K562 (cell line): ENCODE measurements around the gene CCDC82. TPM values are rescaled to one million over a fixed set of nuclear protein-coding genes. Genes with fewer than 3 reads are reported as not detected.
A peak's percentile ranks its signal among the peaks of the same experiment; 100 is the strongest.

Experiments
- ATAC-seq: fragments of 200-7000 bp; cut with Tn5 transposase; 3 replicates; pipeline ENCODE4 v1.9.1; 2020; ENCODE audit warnings: moderate library complexity
- BruUV-seq: library from RNA; stranded (reverse); fragments of 400-500 nt; replicated peaks from 2 replicates; lab custom pipeline; 2021; lab: Mats Ljungman, UMichigan
- CTCF ChIA-PET: fragments of 300-600 bp; formaldehyde crosslinking; extraction: SDS; loops from one replicate; lab custom pipeline; 2021; ENCODE audit warnings: low intra/inter-chr PET ratio; lab: Yijun Ruan, JAX
- POLR2A ChIA-PET: fragments of 300-600, 350-650 bp; sonication (Branson Sonifier 250); formaldehyde crosslinking; extraction: SDS; loops from one replicate; lab custom pipeline; 2021; ENCODE audit warnings: antibody characterized with exemption, inconsistent platforms; lab: Yijun Ruan, JAX
- DNase-seq, 4 experiments: peaks; one replicate each; pipeline versions ENCODE4 v3.0.0 to v3.0.0-alpha.2; 2011 to 2018; ENCODE audit warnings: low spot score in 3 of 4, mixed read lengths in 3 of 4; ENCODE audit errors: extremely low read depth in 1 of 4
- FAIRE-seq: peaks from 2 replicates; lab custom pipeline; 2011; peaks lifted over from hg19 to GRCh38; lab: Jason Lieb, UNC
- H2AFZ ChIP-seq: 2 replicates; pipeline ENCODE4 v1.6.0; 2011; ENCODE audit warnings: low read depth, low read length, control low read depth, inconsistent platforms
- H3K27ac ChIP-seq: fragments of 200-600 bp; 3 replicates; pipeline ENCODE4 v1.8.0; 2011; ENCODE audit warnings: low read depth, mild to moderate bottlenecking, control low read depth, inconsistent platforms, low read length, moderate library complexity, mixed read lengths; ENCODE audit errors: extremely low read depth
- H3K27me3 ChIP-seq, 2 experiments: fragments of 300-600 bp in 1 of 2; 2 replicates in 1 of 2; 3 replicates in 1 of 2; pipeline versions ENCODE4 v1.6.0 to v1.8.0; 2011; ENCODE audit warnings: inconsistent platforms in 2 of 2, low read length in 2 of 2, mild to moderate bottlenecking in 1 of 2, mixed read lengths in 1 of 2, moderate library complexity in 1 of 2; ENCODE audit not compliant: control insufficient read depth in 2 of 2, insufficient read depth in 2 of 2
- H3K36me3 ChIP-seq: fragments of 300-600 bp; 3 replicates; pipeline ENCODE4 v1.8.0; 2011; ENCODE audit warnings: mild to moderate bottlenecking, low read length, inconsistent platforms; ENCODE audit not compliant: control insufficient read depth, insufficient read depth
- H3K4me1 ChIP-seq, 2 experiments: fragments of 200-600 bp in 1 of 2; replicated peaks in 1 of 2; 2 replicates in 1 of 2; 3 replicates in 1 of 2; pipeline versions ENCODE4 v1.5.1 to v1.8.0; 2011; ENCODE audit warnings: inconsistent platforms in 2 of 2, low read length in 2 of 2, mild to moderate bottlenecking in 1 of 2, mixed read lengths in 1 of 2, moderate library complexity in 1 of 2; ENCODE audit not compliant: control insufficient read depth in 2 of 2, insufficient read depth in 2 of 2
- H3K4me2 ChIP-seq: 2 replicates; pipeline ENCODE4 v1.6.1; 2011; ENCODE audit warnings: low read length, control low read depth, inconsistent platforms, mixed read lengths; ENCODE audit not compliant: insufficient read depth
- H3K4me3 ChIP-seq: fragments of 200-600 bp; sonication (generic), shearing (Covaris generic); 2 replicates; pipeline ENCODE4 v1.5.1; 2016; ENCODE audit warnings: control low read depth, inconsistent platforms
- H3K79me2 ChIP-seq: fragments of 200-600 bp; 3 replicates; pipeline ENCODE4 v1.8.0; 2011; ENCODE audit warnings: low read length, inconsistent platforms; ENCODE audit not compliant: control insufficient read depth, insufficient read depth
- H3K9ac ChIP-seq, 2 experiments: 2 replicates each; pipeline versions ENCODE4 v1.6.0 to v1.6.1; 2011; ENCODE audit warnings: low read depth in 2 of 2, low read length in 2 of 2, control low read depth in 1 of 2, inconsistent platforms in 1 of 2, mild to moderate bottlenecking in 1 of 2, mixed read lengths in 1 of 2; ENCODE audit not compliant: insufficient read depth in 1 of 2
- H3K9me1 ChIP-seq: one replicate; pipeline ENCODE4 v1.6.0; 2011; ENCODE audit warnings: inconsistent platforms, mild to moderate bottlenecking, low read length, moderate library complexity; ENCODE audit not compliant: control insufficient read depth, insufficient read depth
- H3K9me3 ChIP-seq: replicated peaks from 2 replicates; pipeline ENCODE4 v1.5.1; 2011; ENCODE audit warnings: low read depth, low read length, inconsistent platforms; ENCODE audit not compliant: control insufficient read depth, insufficient read depth
- H4K20me1 ChIP-seq: replicated peaks from 2 replicates; pipeline ENCODE4 v1.6.1; 2011; ENCODE audit warnings: low read length, inconsistent platforms, mixed read lengths; ENCODE audit not compliant: control insufficient read depth, insufficient read depth
- ARID1B ChIP-seq: fragments of 450-650 bp; IDR thresholded peaks from 2 replicates; pipeline ENCODE4 v1.6.1; 2016; ENCODE audit warnings: antibody characterized with exemption, mild to moderate bottlenecking, inconsistent platforms
- GATAD2B ChIP-seq: fragments of 450-650 bp; IDR thresholded peaks from 2 replicates; pipeline ENCODE4 v1.6.1; 2017; ENCODE audit warnings: mild to moderate bottlenecking, borderline replicate concordance
- HOXB6 ChIP-seq: fragments of 250-450 bp; sonication (Bioruptor Pico); IDR thresholded peaks from 2 replicates; pipeline ENCODE4 v1.5.1; 2022; ENCODE audit warnings: mild to moderate bottlenecking, borderline replicate concordance
- KDM4B ChIP-seq, 2 experiments: fragments of 450-650 bp in 1 of 2; sonication (generic) in 1 of 2; IDR thresholded peaks; 2 replicates each; pipeline ENCODE4 v1.6.1; 2016 to 2017; ENCODE audit warnings: borderline replicate concordance in 2 of 2, antibody characterized with exemption in 1 of 2, low read depth in 1 of 2, mild to moderate bottlenecking in 1 of 2
- NFE2L1 ChIP-seq: fragments of 450-650 bp; IDR thresholded peaks from 2 replicates; pipeline ENCODE4 v1.6.1; 2016; ENCODE audit warnings: missing genetic modification characterization, low read depth, mild to moderate bottlenecking, missing compliant biosample characterization, moderate library complexity, borderline replicate concordance
- POLR2AphosphoS2 ChIP-seq: IDR thresholded peaks from 2 replicates; pipeline ENCODE4 v1.6.1; 2012; ENCODE audit warnings: low read length, improper control_type of control experiment
- POU5F1 ChIP-seq: fragments of 150-350 bp; IDR thresholded peaks from 2 replicates; pipeline ENCODE4 v1.6.1; 2014; ENCODE audit warnings: borderline replicate concordance, low read length, low read depth, mild to moderate bottlenecking; ENCODE audit not compliant: partially characterized antibody
- RAD51 ChIP-seq: fragments of 450-650 bp; IDR thresholded peaks from 2 replicates; pipeline ENCODE4 v1.7.1; 2016; ENCODE audit warnings: low read depth, mild to moderate bottlenecking, borderline replicate concordance
- RFX7 ChIP-seq: fragments of 250-450 bp; sonication (Bioruptor Pico); IDR thresholded peaks from 2 replicates; pipeline ENCODE4 v1.5.1; 2021; ENCODE audit warnings: mild to moderate bottlenecking
- SETDB1 ChIP-seq: IDR thresholded peaks from one replicate; pipeline ENCODE4 v1.6.1; 2012; ENCODE audit warnings: low read length, control low read depth, inconsistent platforms
- TAF1 ChIP-seq: IDR thresholded peaks from 2 replicates; pipeline ENCODE4 v1.6.1; 2011; ENCODE audit warnings: mild to moderate bottlenecking, low read length, moderate library complexity; ENCODE audit not compliant: insufficient read depth, control insufficient read depth, severe bottlenecking; ENCODE audit errors: extremely low read depth
- TBP ChIP-seq: optimal IDR thresholded peaks from 2 replicates; pipeline ENCODE3; 2011; ENCODE audit warnings: low read depth, low read length, improper control_type of control experiment
- TCF7L2 ChIP-seq: fragments of 150-350 bp; IDR thresholded peaks from 2 replicates; pipeline ENCODE4 v1.6.1; 2016; ENCODE audit warnings: low read depth, mild to moderate bottlenecking, low read length, moderate library complexity
- TEAD2 ChIP-seq: fragments of 450-650 bp; IDR thresholded peaks from 2 replicates; pipeline ENCODE4 v1.6.1; 2016; ENCODE audit warnings: missing genetic modification characterization, control low read depth, missing compliant biosample characterization
- ZNF12 ChIP-seq: sonication (generic); formaldehyde crosslinking; IDR thresholded peaks from 2 replicates; pipeline ENCODE4 v1.4.0; 2020; ENCODE audit warnings: mild to moderate bottlenecking, missing genetic modification reagents
- ZNF121 ChIP-seq: sonication (generic); formaldehyde crosslinking; conservative IDR thresholded peaks from 2 replicates; pipeline ENCODE4 v1.8.0; 2022; ENCODE audit warnings: missing genetic modification reagents
- ZNF143 ChIP-seq: sonication (generic); formaldehyde crosslinking; IDR thresholded peaks from 2 replicates; pipeline ENCODE4 v1.9.0; 2022; ENCODE audit warnings: mild to moderate bottlenecking, missing genetic modification reagents
- ZNF23 ChIP-seq: fragments of 250-450 bp; sonication (Bioruptor Pico); IDR thresholded peaks from 2 replicates; pipeline ENCODE4 v1.4.0; 2020; ENCODE audit warnings: mild to moderate bottlenecking
- ZNF668 ChIP-seq: fragments of 250-450 bp; sonication (Bioruptor Pico); IDR thresholded peaks from 2 replicates; pipeline ENCODE4 v1.8.0; 2022; ENCODE audit warnings: mild to moderate bottlenecking, inconsistent platforms
- WGBS: fragments of 100-300 bp; shearing (Covaris generic); methylation state at CpG from one replicate; pipeline ENCODE4 v1.1.6; 2016; ENCODE audit warnings: low coverage, mixed read lengths; ENCODE audit not compliant: insufficient coverage; ENCODE audit errors: missing lambda C conversion rate; 5-methylcytosine and 5-hydroxymethylcytosine counted together
- in situ Hi-C: fragments of 300-500 bp; cut with MboI; formaldehyde crosslinking; loops from 4 replicates; pipeline ENCODE4 v1.15.0; 2018; ENCODE audit warnings: inconsistent platforms, mixed read lengths
- intact Hi-C: fragments of 100-400 bp; cut with micrococcal nuclease; formaldehyde crosslinking; loops from 2 replicates; pipeline ENCODE4 v1.14.2; 2022
- polyA plus RNA-seq, 8 experiments: library from polyadenylated mRNA; depleted of rRNA in 4 of 8; stranded (reverse) in 5 of 8; unstranded in 3 of 8; fragments of >200 nt; fragmentation: Nextera tagmentation in 2 of 8; fragmentation: Illumina TruSeq in 1 of 8; extraction: Ambion mirVana in 2 of 8; extraction: Trizol in 1 of 8; gene quantifications; 2 replicates each; pipeline versions ENCODE4 v1.2.1 to v1.2.3, GENCODE V29; 2011 to 2014; ENCODE audit warnings: inconsistent platforms in 1 of 8, missing spikeins in 1 of 8
- total RNA-seq, 7 experiments: library from RNA; depleted of rRNA in 6 of 7; stranded (reverse); fragments of >200 nt in 6 of 7; fragmentation: Illumina TruSeq in 2 of 7; extraction: Trizol in 2 of 7; gene quantifications; 2 replicates each; pipeline versions ENCODE4 v1.2.1 to v1.2.3, GENCODE V29; 2011 to 2021; ENCODE audit warnings: low replicate concordance in 1 of 7
- TF ChIP-seq, protein P1 (sequence below): sonication (generic); formaldehyde crosslinking; IDR thresholded peaks from 2 replicates; pipeline ENCODE4 v1.8.1; 2022; ENCODE audit warnings: missing genetic modification reagents
- TF ChIP-seq, protein P2 (sequence below): sonication (generic); formaldehyde crosslinking; IDR thresholded peaks from 2 replicates; pipeline ENCODE4 v1.9.0; 2022; ENCODE audit warnings: mild to moderate bottlenecking, missing genetic modification reagents

The CCDC82 gene
- total and polyA plus RNA-seq, 9 of the 15 experiments (the other 6 are each of a cell fraction or from before 2014, with no cell fraction given): 12.5 to 51.3 (median 24.5) TPM

DNA sequence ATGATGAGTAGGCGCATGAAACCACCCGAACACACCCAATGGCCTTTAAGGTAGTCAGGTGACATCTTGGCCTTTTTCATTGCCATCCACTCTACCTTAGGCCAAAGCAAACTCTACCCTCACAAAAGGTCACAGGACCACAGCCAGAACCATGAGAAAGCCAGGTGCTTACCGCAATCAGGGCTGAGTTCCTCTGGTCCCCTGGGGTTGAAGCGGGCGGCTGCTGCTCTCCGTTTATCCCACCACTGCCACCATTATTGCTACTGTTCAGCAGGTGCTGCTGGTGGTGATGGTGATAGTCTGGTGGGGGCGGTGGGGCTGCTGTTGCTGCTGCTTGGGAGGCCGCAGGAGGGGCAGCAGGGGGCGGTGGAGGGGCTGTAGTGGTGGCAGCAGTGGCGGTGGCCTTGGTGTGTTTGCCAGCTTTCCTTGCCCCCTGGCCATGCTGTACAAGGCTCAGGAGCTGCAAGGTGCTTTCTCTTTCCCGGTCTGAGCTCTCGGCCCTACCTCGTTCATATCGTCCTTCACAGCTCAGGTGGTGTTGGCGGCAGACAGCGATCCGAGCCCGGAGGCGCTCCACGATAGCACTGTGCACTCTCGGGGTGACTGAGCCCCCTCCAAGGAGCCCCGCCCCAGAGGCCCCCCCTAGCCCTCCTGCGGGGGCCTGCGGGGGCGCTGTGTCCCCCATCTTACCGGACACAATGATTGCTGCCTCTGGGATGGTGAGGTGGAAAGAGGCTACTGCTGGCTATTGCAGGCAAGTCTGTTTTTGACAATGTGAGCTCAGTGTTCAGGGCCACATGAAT, 48.3 kb downstream of the CCDC82 start:
- in situ Hi-C loops: loop anchor here (5.0 kb wide), 1 partner anchor 274 kb away; no protein-coding TSS in a partner anchor
- Histone ChIP-seq H3K4me3 (peak overlapping the region; percentile 70), H3K9ac (peak overlapping the region; percentile 61 to 92), H3K27ac (peak overlapping the region; percentile 59), H3K36me3 (no peaks in the 10 kb centered on the region), H3K4me2 (peak overlapping the region; percentile 87), H4K20me1 (no peaks in the 10 kb centered on the region), H3K9me1 (no peaks in the 10 kb centered on the region), H3K9me3 (no peaks in the 10 kb centered on the region), H2AFZ (peak overlapping the region; percentile 95), H3K27me3 (no peaks in the 10 kb centered on the region), H3K4me1 (peaks cover 27 to 51% of the 10 kb centered on the region in 2 experiments), H3K79me2 (peaks cover 65% of the 10 kb centered on the region)
- DNase-seq (peak; percentile 73 to 79 (median 76)), ATAC-seq (peak; percentile 73), FAIRE-seq (no peak)
- CTCF ChIA-PET: interaction anchor here (0.8 to 3.0 kb wide), 3 partner anchors 286 to 504 kb away, joined by 3 to 41 read pairs (median 3); no protein-coding TSS in a partner anchor
- POLR2A ChIA-PET: interaction anchor here (0.5 to 3.2 kb wide), 8 partner anchors 9 to 1274 kb away, joined by 3 to 17 read pairs (median 4); partner anchors contain the start of gene MTMR2
- intact Hi-C loops: loop anchor here (1.0 to 10.0 kb wide), 9 partner anchors 19 to 505 kb away; partner anchors contain the start of gene MTMR2
- no TSS peak for BruUV-seq
- WGBS: 5% methylated on average over 24 of the region's 26 CpGs
- TF ChIP-seq HOXB6: no peak
- TF ChIP-seq ARID1B: 0 out of 2 replicates have a peak, but pooled peaks have one; percentile 27
- no peak for TF ChIP-seq TEAD2 (tag)
- TF ChIP-seq ZNF23 (CRISPR knock-in tag): no peak
- TF ChIP-seq ZNF143 (CRISPR knock-in tag): 0 out of 2 replicates have a peak, but pooled peaks have one; percentile 11
- no peak for TF ChIP-seq NFE2L1
- TF ChIP-seq GATAD2B: 0 out of 2 replicates have a peak, but pooled peaks have one; percentile 13
- TF ChIP-seq, protein P1, sequence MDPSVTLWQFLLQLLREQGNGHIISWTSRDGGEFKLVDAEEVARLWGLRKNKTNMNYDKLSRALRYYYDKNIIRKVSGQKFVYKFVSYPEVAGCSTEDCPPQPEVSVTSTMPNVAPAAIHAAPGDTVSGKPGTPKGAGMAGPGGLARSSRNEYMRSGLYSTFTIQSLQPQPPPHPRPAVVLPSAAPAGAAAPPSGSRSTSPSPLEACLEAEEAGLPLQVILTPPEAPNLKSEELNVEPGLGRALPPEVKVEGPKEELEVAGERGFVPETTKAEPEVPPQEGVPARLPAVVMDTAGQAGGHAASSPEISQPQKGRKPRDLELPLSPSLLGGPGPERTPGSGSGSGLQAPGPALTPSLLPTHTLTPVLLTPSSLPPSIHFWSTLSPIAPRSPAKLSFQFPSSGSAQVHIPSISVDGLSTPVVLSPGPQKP: no peak
- no peak for TF ChIP-seq ZNF121
- no peak for TF ChIP-seq POU5F1
- TF ChIP-seq TBP: peak; percentile 26
- TF ChIP-seq KDM4B (IDR thresholded peaks at IDR 0.05; ENCODE audit: borderline replicate concordance in 2 of 2, low read depth in 1 of 2): peak in 1 of 2 experiments; percentile 85; a peak in 1 of 4 replicates
- no peak for TF ChIP-seq SETDB1
- no peak for TF ChIP-seq POLR2AphosphoS2
- peak; percentile 67 for TF ChIP-seq TAF1
- TF ChIP-seq ZNF12 (CRISPR knock-in tag): 0 out of 2 replicates have a peak, but pooled peaks have one; percentile 33
- TF ChIP-seq RFX7 (CRISPR knock-in tag): no peak
- no peak for TF ChIP-seq TCF7L2
- no peak for TF ChIP-seq ZNF668 (CRISPR knock-in tag)
- 0 out of 2 replicates have a peak, but pooled peaks have one; percentile 22 for TF ChIP-seq RAD51
- TF ChIP-seq, protein P2, sequence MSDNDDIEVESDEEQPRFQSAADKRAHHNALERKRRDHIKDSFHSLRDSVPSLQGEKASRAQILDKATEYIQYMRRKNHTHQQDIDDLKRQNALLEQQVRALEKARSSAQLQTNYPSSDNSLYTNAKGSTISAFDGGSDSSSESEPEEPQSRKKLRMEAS (CRISPR knock-in tag): peak; percentile 48
